GM18520 (cell line): Measurements from ENCODE around the gene EHMT2.
"Not testable (repeated sequence)": the region's sequence is repeated elsewhere in the genome, so short reads cannot be mapped to it uniquely, and the experiment has no call there.

Experiments
- ATAC-seq: cut with Tn5 transposase; IDR thresholded peaks from one replicate; pipeline ENCODE4 v1.9.1; 2021; ENCODE audit not compliant: unreplicated experiment

EHMT2 gene

DNA sequence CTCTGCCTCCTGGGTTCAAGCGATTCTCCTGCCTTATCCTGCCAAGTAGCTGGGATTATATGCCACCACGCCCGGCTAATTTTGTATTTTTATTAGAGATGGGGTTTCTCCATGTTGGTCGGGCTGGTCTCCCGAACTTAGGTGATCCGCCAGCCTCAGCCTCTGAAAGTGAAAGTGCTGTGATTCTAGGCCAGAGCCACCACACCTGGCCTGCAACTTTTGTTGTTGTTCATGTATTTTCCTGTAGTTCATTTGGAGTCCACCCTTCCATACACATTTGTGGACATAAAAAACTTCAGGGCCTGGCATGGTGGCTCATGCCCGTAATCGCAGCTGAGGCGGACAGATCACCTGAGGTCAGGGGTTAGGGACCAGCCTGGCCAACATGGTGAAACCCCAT is 55.4 kb downstream of the EHMT2 start:
- ATAC-seq, result no peak

DNA sequence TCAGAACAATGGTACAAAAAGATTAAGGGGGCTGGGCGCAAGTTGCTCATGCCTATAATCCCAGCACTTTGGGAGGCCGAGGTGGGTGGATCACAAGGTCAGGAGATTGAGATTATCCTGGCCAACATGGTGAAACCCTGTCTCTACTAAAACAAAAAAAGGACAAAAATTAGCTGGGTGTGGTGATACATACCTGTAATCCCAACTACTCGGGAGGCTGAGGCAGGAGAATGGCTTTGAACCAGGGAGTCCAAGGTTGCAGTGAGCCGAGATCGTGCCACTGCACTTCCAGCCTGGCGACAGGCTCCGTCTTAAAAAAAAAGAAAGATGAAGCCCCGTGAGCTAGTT is 57.7 kb downstream of the EHMT2 start:
- ATAC-seq, result not testable (repeated sequence)

DNA sequence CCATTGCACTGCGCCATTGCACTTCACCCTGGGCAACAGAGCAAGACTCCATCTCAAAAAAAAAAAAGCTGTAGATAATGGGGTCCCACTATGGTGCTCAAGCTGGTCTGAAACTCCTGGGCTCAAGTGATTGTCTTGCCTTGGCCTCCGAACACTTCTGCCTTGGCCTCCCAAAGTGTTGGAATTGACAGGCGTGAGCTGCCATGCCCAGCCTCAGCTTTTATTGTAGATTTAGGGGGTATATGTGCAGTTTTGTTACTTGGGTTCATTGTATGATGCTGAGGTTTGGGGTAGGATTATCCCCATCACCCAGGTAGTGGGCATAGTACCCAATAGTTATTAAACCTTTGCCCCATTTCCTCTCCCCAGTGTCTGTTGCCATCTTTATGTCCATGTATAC is 58.5 kb downstream of the EHMT2 start:
- no peak for ATAC-seq

DNA sequence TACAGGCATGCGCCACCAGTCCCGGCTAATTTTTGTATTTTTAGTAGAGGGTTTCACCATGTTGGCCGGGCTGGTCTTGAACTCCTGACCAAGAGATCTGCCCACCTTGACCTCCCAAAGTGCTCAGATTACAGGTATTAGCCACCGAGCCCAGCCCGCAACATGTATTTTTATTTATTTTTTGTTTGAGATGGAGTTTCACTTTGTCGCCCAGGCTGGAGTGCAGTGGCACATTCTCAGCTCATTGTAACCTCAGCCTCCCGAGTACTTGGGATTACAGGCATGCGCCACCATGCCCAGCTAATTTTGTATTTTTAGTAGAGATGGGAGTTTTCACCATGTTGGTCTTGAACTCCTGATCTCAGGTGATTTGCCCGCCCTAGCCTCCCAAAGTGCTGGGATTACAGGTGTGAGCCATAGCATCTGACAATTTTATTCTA is 59.4 kb downstream of the EHMT2 start:
- not testable (repeated sequence) for ATAC-seq

DNA sequence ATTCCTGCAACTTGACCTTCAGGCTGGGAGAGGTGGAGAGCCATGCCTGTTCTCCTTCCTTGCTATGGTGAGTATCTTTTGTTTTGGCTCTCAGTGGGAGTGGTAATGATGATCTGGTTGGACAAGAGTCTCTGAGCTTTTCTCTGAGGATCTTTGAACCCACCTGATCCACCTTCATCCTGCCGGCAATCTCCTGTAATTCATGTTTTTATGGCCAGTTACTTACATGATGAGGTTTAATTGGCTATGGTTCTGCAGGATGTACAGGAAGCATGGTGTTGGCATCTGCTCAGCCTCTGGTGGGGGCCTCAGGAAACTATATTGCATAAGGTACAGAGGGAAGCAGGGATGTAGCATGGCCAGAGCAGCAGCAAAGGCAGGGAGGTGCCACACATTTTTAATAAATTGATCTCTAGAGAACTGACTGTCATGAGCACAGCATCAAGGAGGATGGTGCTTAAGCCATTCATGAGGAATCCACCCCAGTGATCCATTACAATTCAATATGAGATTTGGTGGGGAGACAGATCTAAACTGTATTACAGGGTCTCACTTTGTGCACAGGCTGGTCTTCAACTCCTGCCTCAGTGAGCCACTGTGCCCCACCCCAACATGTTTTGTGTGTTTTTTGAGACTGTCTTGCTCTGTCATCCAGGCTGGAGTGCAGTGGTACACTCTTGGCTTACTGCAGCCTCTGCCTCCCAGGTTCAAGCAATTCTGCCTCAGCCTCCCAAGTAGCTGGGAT is 60.0 kb downstream of the EHMT2 start:
- ATAC-seq, result no peak

DNA sequence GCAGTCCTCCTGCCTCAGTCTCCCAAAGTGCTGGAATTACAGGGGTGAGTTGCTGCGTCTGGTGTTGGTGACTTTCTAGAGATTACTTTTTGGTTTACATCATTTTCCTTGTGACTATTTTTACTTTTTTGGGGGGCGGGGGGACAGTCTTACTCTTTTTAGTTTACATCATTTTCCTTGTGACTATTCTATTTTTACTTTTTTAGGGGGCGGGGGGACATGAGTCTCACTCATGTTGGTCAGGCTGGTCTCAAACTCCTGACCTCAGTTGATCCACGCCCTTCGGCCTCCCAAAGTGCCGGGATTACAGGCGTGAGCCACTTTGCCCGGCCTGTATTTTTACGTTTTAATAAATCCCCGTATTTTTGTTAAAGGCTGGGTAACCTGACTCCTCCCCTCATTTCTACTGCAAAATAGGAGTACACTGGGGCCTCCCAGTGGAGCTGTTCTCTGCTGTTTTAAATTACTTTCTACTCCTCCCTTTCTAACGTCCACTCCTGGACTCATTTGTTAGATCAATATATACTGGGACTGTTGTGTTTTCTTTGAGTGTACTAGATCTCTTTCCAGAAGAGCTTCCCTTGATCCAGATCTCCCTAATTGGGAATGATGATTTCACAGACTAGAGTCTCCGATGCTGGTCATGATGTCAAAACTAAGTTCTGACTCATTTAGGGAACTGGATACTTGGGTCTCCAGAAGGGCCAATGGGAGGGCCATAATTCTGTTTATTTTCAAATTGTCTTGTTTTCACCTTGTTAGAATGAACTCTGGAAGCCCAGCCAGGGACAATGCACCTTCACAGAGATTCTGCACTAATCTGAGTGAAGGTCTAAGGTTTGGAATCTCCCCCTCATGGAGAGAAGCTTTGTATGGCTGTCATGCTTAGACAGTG is 60.8 kb downstream of the EHMT2 start:
- ATAC-seq, result no peak

DNA sequence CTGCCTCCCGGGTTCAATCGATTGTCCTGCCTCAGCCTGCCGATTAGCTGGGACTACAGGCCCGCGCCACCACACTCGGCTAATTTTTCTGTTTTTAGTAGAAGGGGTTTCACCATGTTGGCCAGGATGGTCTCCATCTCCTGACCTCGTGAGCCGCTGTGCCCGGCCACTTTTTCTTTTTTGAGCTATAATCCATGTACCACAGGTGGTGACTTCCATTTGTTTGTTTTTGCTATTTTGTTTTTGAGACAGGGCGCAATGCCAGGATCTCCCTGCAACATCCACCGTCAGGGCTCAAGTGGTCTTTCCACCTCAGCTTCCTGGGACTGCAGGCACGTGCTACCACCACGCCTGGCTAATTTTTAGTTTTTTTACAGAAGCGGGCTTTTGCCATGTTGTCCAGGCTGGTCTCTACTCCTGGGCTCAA is 61.4 kb downstream of the EHMT2 start:
- no peak for ATAC-seq

DNA sequence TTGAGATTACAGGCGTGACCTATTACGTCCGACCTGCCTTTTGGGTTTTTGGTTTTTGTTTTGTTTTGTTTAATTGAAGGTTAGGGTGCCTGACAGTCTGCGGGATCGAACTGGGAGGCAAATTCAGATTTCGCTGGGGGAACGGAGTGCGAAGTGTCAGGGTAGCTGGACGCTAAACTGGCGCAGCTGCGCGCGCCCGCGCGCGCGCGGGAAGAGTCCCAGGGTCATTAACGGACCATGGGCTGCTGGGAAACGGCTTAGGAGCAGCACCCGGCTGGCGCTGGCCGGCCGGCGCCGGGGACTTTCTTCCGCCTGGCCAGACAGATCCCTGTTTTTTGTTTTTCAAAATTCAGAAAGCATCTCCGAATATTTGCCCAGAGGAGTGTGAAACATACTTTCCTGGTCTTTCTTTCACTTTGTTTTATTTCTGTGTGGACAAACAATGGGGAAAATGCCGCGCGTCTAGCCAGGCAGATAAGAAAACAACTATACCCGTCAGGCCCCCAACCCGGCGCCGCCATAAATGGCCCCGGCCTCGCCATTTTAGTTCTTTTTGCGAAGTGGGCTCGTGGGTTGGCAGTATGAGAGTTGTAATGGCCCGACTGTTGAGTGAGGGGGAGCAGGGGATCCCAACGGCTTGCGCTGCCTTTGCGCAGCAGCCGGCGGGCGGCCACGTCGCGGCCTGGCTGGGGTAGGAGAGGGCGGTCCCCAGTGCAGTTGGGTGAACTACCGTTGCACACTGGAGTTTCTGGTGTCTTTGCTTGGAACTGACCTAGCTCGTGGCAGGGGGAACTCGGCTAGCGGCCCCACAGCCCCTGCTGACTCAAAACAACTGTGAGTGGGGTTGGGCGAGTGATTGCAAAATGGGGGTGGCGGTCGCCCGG is 62.9 kb downstream of the EHMT2 start:
- ATAC-seq, result no peak

DNA sequence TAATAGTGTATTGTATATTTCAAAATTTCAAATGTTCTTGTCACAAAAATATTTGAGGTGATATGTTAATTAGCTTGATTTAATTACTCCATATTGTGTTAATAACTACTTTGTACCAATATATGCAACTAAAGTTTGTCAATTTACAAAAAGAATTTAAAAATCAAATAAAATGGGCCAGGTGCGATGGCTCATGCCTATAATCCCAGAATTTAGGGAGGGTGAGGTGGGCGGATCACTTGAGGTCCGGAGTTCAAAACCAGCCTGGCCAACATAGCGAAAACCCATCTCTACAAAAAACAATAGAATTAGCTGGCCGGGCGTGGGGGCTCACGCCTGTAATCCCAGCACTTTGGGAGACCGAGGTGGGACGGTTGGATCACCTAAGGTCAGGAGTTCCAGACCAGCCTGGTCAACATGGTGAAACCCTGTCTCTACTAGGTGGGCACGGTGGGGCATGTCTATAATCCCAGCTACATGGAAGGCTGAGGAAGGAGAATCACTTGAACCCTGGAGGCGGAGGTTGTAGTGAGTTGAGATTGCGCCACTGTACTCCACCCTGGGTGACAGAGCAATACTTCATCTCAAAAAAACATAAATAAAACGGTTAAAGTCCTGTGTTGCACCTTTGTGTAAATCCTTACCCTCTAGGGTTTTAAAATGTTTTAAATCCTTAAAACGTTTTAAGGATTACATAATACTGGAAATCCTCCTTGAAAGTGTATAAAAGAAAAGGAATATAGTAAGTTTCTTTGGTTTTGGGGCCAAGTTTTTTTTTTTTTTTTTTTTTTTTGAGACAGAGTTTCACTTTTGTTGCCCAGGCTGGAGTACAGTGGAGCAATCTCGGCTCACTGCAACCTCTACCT is 65.9 kb downstream of the EHMT2 start:
- ATAC-seq, result no peak

DNA sequence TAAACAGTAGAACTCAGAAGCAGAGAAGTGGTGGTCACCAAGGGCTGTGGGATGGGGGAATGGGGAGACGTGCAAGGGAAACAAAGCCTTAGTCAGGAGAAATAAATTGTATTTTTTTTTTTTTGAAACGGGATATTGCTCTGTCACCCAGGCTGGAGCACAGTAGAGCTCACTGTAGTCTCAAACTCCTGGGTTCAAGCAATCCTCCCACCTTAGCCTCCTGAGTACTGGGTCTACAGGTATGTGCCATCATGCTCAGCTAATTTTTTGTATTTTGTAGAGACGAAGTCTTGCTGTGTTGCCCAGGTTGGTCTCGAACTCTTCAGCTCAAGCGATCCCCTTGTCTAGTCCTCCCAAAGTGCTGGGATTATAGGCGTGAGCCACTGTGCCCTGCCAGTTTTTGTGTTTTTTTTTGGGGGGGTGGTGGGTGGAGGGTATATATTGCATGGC is 66.6 kb downstream of the EHMT2 start:
- ATAC-seq, result no peak
